Vagina (tissue), 2 donors: ENCODE data around the gene RGS14.

Source experiments
- POLR2A ChIP-seq, 2 donors: fragments of 450-650 bp; IDR thresholded peaks; one replicate each; pipeline ENCODE4 v1.6.1; 2017; ENCODE audit warnings: antibody characterized with exemption in 2 of 2, mild to moderate bottlenecking in 2 of 2, moderate library complexity in 2 of 2
- POLR2AphosphoS5 ChIP-seq, 2 donors: sonication (generic); formaldehyde crosslinking; IDR thresholded peaks; one replicate each; pipeline ENCODE4 v1.9.0; 2017; ENCODE audit warnings: antibody characterized with exemption in 2 of 2, mild to moderate bottlenecking in 2 of 2, low read depth in 1 of 2; ENCODE audit not compliant: insufficient read depth in 1 of 2
- TF ChIP-seq, protein P1 (sequence below), 3 experiments: fragments of 450-650 bp in 2 of 3; fragments of 200-600 bp in 1 of 3; sonication (generic) in 1 of 3; IDR thresholded peaks; one replicate each; pipeline ENCODE4 v1.5.1; 2017 to 2019; ENCODE audit warnings: antibody characterized with exemption in 3 of 3, mild to moderate bottlenecking in 2 of 3, moderate library complexity in 2 of 3

DNA sequence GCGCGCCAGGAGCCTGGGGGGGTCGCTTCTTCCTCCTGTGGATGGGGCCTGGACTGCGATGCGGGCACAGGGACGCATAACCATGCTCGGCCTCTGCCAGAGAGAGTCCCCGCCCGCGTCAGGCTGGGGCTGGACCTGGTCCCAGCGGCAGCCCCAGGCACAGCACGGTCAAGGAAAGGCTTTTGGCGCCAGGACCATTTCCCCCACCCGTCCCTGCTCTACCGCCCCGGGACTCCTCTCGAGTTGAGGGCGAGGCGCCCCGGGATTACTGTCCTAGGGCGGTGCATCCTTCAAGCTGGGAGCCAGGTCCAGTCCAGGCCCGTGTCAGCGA lies 46.4 kb upstream of the RGS14 start:
- no peak for TF ChIP-seq POLR2AphosphoS5 (IDR thresholded peaks at IDR 0.05; ENCODE audit: insufficient read depth in 1 of 2, low read depth in 1 of 2)
- TF ChIP-seq, protein P1, sequence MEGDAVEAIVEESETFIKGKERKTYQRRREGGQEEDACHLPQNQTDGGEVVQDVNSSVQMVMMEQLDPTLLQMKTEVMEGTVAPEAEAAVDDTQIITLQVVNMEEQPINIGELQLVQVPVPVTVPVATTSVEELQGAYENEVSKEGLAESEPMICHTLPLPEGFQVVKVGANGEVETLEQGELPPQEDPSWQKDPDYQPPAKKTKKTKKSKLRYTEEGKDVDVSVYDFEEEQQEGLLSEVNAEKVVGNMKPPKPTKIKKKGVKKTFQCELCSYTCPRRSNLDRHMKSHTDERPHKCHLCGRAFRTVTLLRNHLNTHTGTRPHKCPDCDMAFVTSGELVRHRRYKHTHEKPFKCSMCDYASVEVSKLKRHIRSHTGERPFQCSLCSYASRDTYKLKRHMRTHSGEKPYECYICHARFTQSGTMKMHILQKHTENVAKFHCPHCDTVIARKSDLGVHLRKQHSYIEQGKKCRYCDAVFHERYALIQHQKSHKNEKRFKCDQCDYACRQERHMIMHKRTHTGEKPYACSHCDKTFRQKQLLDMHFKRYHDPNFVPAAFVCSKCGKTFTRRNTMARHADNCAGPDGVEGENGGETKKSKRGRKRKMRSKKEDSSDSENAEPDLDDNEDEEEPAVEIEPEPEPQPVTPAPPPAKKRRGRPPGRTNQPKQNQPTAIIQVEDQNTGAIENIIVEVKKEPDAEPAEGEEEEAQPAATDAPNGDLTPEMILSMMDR (IDR thresholded peaks at IDR 0.05): no peak
- no peak for TF ChIP-seq POLR2A (IDR thresholded peaks at IDR 0.05)
